ACC112 (cell line): Measurements from ENCODE around the gene IQCB1.

Experiments
- H2AFZ ChIP-seq: fragments of 200-600 bp; sonication (generic); one replicate; pipeline ENCODE4 v1.6.0; 2017; ENCODE audit warnings: antibody characterized with exemption, low read length; ENCODE audit not compliant: unreplicated experiment
- H3K27ac ChIP-seq: fragments of 200-600 bp; sonication (generic); 2 replicates; pipeline ENCODE4 v1.5.1; 2014; ENCODE audit warnings: low read depth, mild to moderate bottlenecking, antibody characterized with exemption, low read length, moderate library complexity
- H3K27me3 ChIP-seq: fragments of 200-600 bp; sonication (generic); 2 replicates; pipeline ENCODE4 v1.6.1; 2014; ENCODE audit warnings: mild to moderate bottlenecking, antibody characterized with exemption, low read length, moderate library complexity, mixed read lengths; ENCODE audit not compliant: insufficient read depth
- H3K36me3 ChIP-seq: fragments of 200-600 bp; sonication (generic); 2 replicates; pipeline ENCODE4 v1.6.1; 2016; ENCODE audit warnings: mild to moderate bottlenecking, antibody characterized with exemption, low read length, moderate library complexity, mixed read lengths; ENCODE audit not compliant: insufficient read depth
- H3K4me1 ChIP-seq: fragments of 200-600 bp; sonication (generic); one replicate; pipeline ENCODE4 v1.6.1; 2016; ENCODE audit warnings: low read length, mixed read lengths; ENCODE audit not compliant: insufficient read depth, unreplicated experiment, control insufficient read depth
- H3K4me3 ChIP-seq: fragments of 200-600 bp; sonication (generic); 2 replicates; pipeline ENCODE4 v1.5.1; 2014; ENCODE audit warnings: mild to moderate bottlenecking, low read depth, low read length
- H3K79me2 ChIP-seq: fragments of 200-600 bp; sonication (generic); one replicate; pipeline ENCODE4 v1.6.0; 2016; ENCODE audit warnings: low read length; ENCODE audit not compliant: control insufficient read depth, unreplicated experiment, insufficient read depth

Gene IQCB1

GRCh38 chr3:121769246-121769645 is 65.6 kb downstream of the IQCB1 start:
- Histone ChIP-seq H3K27ac (no peak overlapping the region), H2AFZ (no peak overlapping the region), H3K4me1 (no peaks in the 10 kb centered on the region), H3K79me2 (no peaks in the 10 kb centered on the region), H3K4me3 (no peak overlapping the region), H3K27me3 (no peaks in the 10 kb centered on the region), H3K36me3 (peaks cover 14% of the 10 kb centered on the region)

GRCh38 chr3:121768452-121768851 is 66.4 kb downstream of the IQCB1 start:
- H2AFZ ChIP-seq, result no peak overlapping the region
- H3K4me1 ChIP-seq, result no peaks in the 10 kb centered on the region
- no peaks in the 10 kb centered on the region for H3K27me3 ChIP-seq
- peaks cover 14% of the 10 kb centered on the region for H3K36me3 ChIP-seq
- H3K79me2 ChIP-seq, result no peaks in the 10 kb centered on the region
- no peak overlapping the region for H3K4me3 ChIP-seq
- no peak overlapping the region for H3K27ac ChIP-seq

GRCh38 chr3:121759541-121760202 is 75.2 kb downstream of the IQCB1 start:
- Histone ChIP-seq H3K79me2 (no peaks in the 10 kb centered on the region), H3K4me1 (no peaks in the 10 kb centered on the region)

GRCh38 chr3:121758727-121759450 is 76.0 kb downstream of the IQCB1 start:
- H3K36me3 ChIP-seq, result no peaks in the 10 kb centered on the region

More at GRCh38 chr3:121759541-121760202, 75.2 kb downstream of the IQCB1 start:
- Histone ChIP-seq H3K4me3 (no peak overlapping the region), H2AFZ (no peak overlapping the region), H3K27me3 (peaks cover 23% of the 10 kb centered on the region; the same call in 1 of the 2 replicates), H3K36me3 (no peaks in the 10 kb centered on the region), H3K27ac (no peak overlapping the region)

GRCh38 chr3:121757812-121758545 is 76.9 kb downstream of the IQCB1 start:
- H3K79me2 ChIP-seq, result no peaks in the 10 kb centered on the region
- H3K4me3 ChIP-seq, result no peak overlapping the region
- H2AFZ ChIP-seq, result no peak overlapping the region
- H3K27me3 ChIP-seq, result peaks cover 23% of the 10 kb centered on the region; the same call in 1 of the 2 replicates
- H3K27ac ChIP-seq, result no peak overlapping the region
- H3K36me3 ChIP-seq, result no peaks in the 10 kb centered on the region
- H3K4me1 ChIP-seq, result no peaks in the 10 kb centered on the region

More at GRCh38 chr3:121758727-121759450, 76.0 kb downstream of the IQCB1 start:
- Histone ChIP-seq H2AFZ (no peak overlapping the region), H3K4me3 (no peak overlapping the region), H3K4me1 (no peaks in the 10 kb centered on the region), H3K79me2 (no peaks in the 10 kb centered on the region), H3K27ac (no peak overlapping the region), H3K27me3 (peaks cover 23% of the 10 kb centered on the region; the same call in 1 of the 2 replicates)

GRCh38 chr3:121757087-121757811 is 77.6 kb downstream of the IQCB1 start:
- Histone ChIP-seq H2AFZ (no peak overlapping the region), H3K4me1 (no peaks in the 10 kb centered on the region), H3K79me2 (no peaks in the 10 kb centered on the region), H3K4me3 (no peak overlapping the region), H3K36me3 (no peaks in the 10 kb centered on the region), H3K27me3 (peaks cover 19% of the 10 kb centered on the region; the same call in 1 of the 2 replicates), H3K27ac (no peak overlapping the region)

GRCh38 chr3:121752772-121753171 is 82.1 kb downstream of the IQCB1 start:
- H3K27me3 ChIP-seq, result peaks cover 4% of the 10 kb centered on the region; the same call in 1 of the 2 replicates
- no peak overlapping the region for H2AFZ ChIP-seq

GRCh38 chr3:121752261-121752660 is 82.6 kb downstream of the IQCB1 start:
- Histone ChIP-seq H3K79me2 (peaks cover 26% of the 10 kb centered on the region), H3K27me3 (peaks cover 4% of the 10 kb centered on the region; the same call in 1 of the 2 replicates), H2AFZ (no peak overlapping the region), H3K27ac (no peak overlapping the region), H3K4me3 (no peak overlapping the region), H3K36me3 (no peaks in the 10 kb centered on the region), H3K4me1 (peaks cover 8% of the 10 kb centered on the region)

More at GRCh38 chr3:121752772-121753171, 82.1 kb downstream of the IQCB1 start:
- Histone ChIP-seq H3K4me1 (peaks cover 4% of the 10 kb centered on the region), H3K4me3 (no peak overlapping the region), H3K36me3 (no peaks in the 10 kb centered on the region), H3K27ac (no peak overlapping the region), H3K79me2 (peaks cover 21% of the 10 kb centered on the region)

GRCh38 chr3:121750087-121750415 is 84.8 kb downstream of the IQCB1 start:
- Histone ChIP-seq H3K36me3 (no peaks in the 10 kb centered on the region), H3K79me2 (peaks cover 43% of the 10 kb centered on the region), H3K4me1 (peaks cover 8% of the 10 kb centered on the region), H3K4me3 (peak overlapping the region; percentile 99), H3K27ac (peak overlapping the region; percentile 72), H3K27me3 (peaks cover 1% of the 10 kb centered on the region; the same call in 1 of the 2 replicates), H2AFZ (peak overlapping the region; percentile 89)
